Endothelial cell (in vitro differentiated cells): ENCODE data around the gene CST1. TPM values are rescaled to one million over a fixed set of nuclear protein-coding genes. Genes with fewer than 3 reads are reported as not detected.
"Not testable (repeated sequence)": the region's sequence is repeated elsewhere in the genome, so short reads cannot be mapped to it uniquely, and the experiment has no call there.

Source experiments
- DNase-seq: peaks from one replicate; pipeline ENCODE4 v3.0.0; 2021; ENCODE audit warnings: low spot score
- H3K27ac Mint-ChIP-seq: one replicate; pipeline ENCODE4 v1.8.0; 2021; ENCODE audit warnings: mixed read lengths, inconsistent platforms; ENCODE audit not compliant: unreplicated experiment
- H3K27me3 Mint-ChIP-seq: one replicate; pipeline ENCODE4 v1.8.0; 2021; ENCODE audit warnings: mild to moderate bottlenecking, moderate library complexity, mixed read lengths, inconsistent platforms; ENCODE audit not compliant: unreplicated experiment
- H3K36me3 Mint-ChIP-seq: one replicate; pipeline ENCODE4 v1.8.0; 2021; ENCODE audit warnings: mild to moderate bottlenecking, low read depth, mixed read lengths, inconsistent platforms; ENCODE audit not compliant: unreplicated experiment
- H3K4me1 Mint-ChIP-seq: one replicate; pipeline ENCODE4 v1.8.0; 2021; ENCODE audit warnings: mild to moderate bottlenecking, mixed read lengths, inconsistent platforms; ENCODE audit not compliant: unreplicated experiment
- H3K4me3 Mint-ChIP-seq: one replicate; pipeline ENCODE4 v1.8.0; 2021; ENCODE audit warnings: mild to moderate bottlenecking, mixed read lengths, inconsistent platforms; ENCODE audit not compliant: unreplicated experiment
- H3K9me3 Mint-ChIP-seq: one replicate; pipeline ENCODE4 v1.8.0; 2021; ENCODE audit warnings: mixed read lengths, inconsistent platforms; ENCODE audit not compliant: unreplicated experiment
- CTCF ChIP-seq: fragments of 200-600 bp; sonication (generic); IDR thresholded peaks from one replicate; pipeline ENCODE4 v1.5.0; 2021; ENCODE audit warnings: antibody characterized with exemption; ENCODE audit not compliant: unreplicated experiment
- total RNA-seq: library from RNA; stranded (reverse); fragmentation: NEBNext Ultra II Directional; extraction: Animal tissue kit (Norgen Biotek cat#: 25700); gene quantifications from one replicate; pipeline ENCODE4 v1.2.1, GENCODE V29; 2021; ENCODE audit not compliant: unreplicated experiment

Gene CST1
- total RNA-seq, 1 donor from 2014 or later, result 130 TPM

- Mint-ChIP-seq H3K4me1 (no peaks in the 10 kb centered on the region), H3K27me3 (peaks cover 1% of the 10 kb centered on the region), H3K27ac (no peak overlapping the region), H3K36me3 (no peaks in the 10 kb centered on the region), H3K4me3 (no peak overlapping the region), H3K9me3 (no peaks in the 10 kb centered on the region)
- no peak for TF ChIP-seq CTCF
- no peak for DNase-seq
These were observed 5.9 kb downstream of the CST1 start for GRCh38 chr20:23744817-23745216.

GRCh38 chr20:23735391-23735790 lies 15.3 kb downstream of the CST1 start:
- not testable (repeated sequence) for DNase-seq, H3K27me3 Mint-ChIP-seq

GRCh38 chr20:23734949-23735348 lies 15.8 kb downstream of the CST1 start:
- H3K9me3 Mint-ChIP-seq, H3K27ac Mint-ChIP-seq, H3K36me3 Mint-ChIP-seq, H3K4me1 Mint-ChIP-seq, H3K27me3 Mint-ChIP-seq, DNase-seq, H3K4me3 Mint-ChIP-seq: not testable (repeated sequence)

More at GRCh38 chr20:23735391-23735790, 15.3 kb downstream of the CST1 start:
- not testable (repeated sequence) for H3K4me1 Mint-ChIP-seq, H3K27ac Mint-ChIP-seq, H3K36me3 Mint-ChIP-seq, H3K4me3 Mint-ChIP-seq, H3K9me3 Mint-ChIP-seq

- not testable (repeated sequence) for H3K27me3 Mint-ChIP-seq, DNase-seq, H3K4me1 Mint-ChIP-seq, H3K4me3 Mint-ChIP-seq, H3K27ac Mint-ChIP-seq, H3K9me3 Mint-ChIP-seq, H3K36me3 Mint-ChIP-seq
These were observed 16.3 kb downstream of the CST1 start for GRCh38 chr20:23734440-23734839.

GRCh38 chr20:23727016-23727415 lies 23.7 kb downstream of the CST1 start:
- Mint-ChIP-seq H3K4me3 (no peak overlapping the region), H3K27ac (no peak overlapping the region), H3K36me3 (no peaks in the 10 kb centered on the region), H3K27me3 (no peaks in the 10 kb centered on the region), H3K9me3 (no peaks in the 10 kb centered on the region), H3K4me1 (peaks cover 9% of the 10 kb centered on the region)
- TF ChIP-seq CTCF, result no peak
- DNase-seq, result no peak

- Mint-ChIP-seq H3K36me3 (no peaks in the 10 kb centered on the region), H3K27ac (no peak overlapping the region), H3K4me1 (peaks cover 9% of the 10 kb centered on the region), H3K27me3 (no peaks in the 10 kb centered on the region), H3K4me3 (no peak overlapping the region), H3K9me3 (no peaks in the 10 kb centered on the region)
- no peak for TF ChIP-seq CTCF
- DNase-seq, result no peak
These were observed 25.6 kb downstream of the CST1 start for GRCh38 chr20:23725102-23725501.
